ENCODE results near the gene PRR30. TPM values are rescaled to one million over a fixed set of nuclear protein-coding genes. Genes with fewer than 3 reads are reported as not detected.

PRR30 gene
- total and polyA plus RNA-seq, 2 of the 4 experiments (the other 2 are of a cell fraction): not detected

- H4K5ac ChIP-seq (ENCODE audit: low read depth, low read length): no peak overlapping the region
- BruUV-seq (replicated peaks): no TSS peak
- no peaks in the 10 kb centered on the region for H3K9me1 ChIP-seq (ENCODE audit: insufficient read depth, low read length)
- H3K4me3 ChIP-seq (ENCODE audit: insufficient read depth, low read depth, low read length): no peak overlapping the region
- H2AK9ac ChIP-seq (replicated peaks; ENCODE audit: low read depth, low read length, poor library complexity): no peak overlapping the region
- no peak overlapping the region for H3K56ac ChIP-seq (ENCODE audit: extremely low read depth, insufficient read depth, low read length)
- H3K4me1 ChIP-seq (ENCODE audit: control insufficient read depth, insufficient read depth, low read length): peaks cover 13% of the 10 kb centered on the region
- no peak overlapping the region for H2AK5ac ChIP-seq (ENCODE audit: low read depth, low read length)
- DNase-seq (no peak), ATAC-seq (ENCODE audit: low read depth) (no peak)
- ChIA-PET CTCF (interaction anchor here (1.0 kb wide), 1 partner anchor 17 kb away, joined by 3 read pairs; no protein-coding TSS in a partner anchor), POLR2A (ENCODE audit: unreplicated experiment) (no interaction called here)
- H3K18ac ChIP-seq (ENCODE audit: low read depth, low read length): no peak overlapping the region
- H3K27me3 ChIP-seq (ENCODE audit: control insufficient read depth, insufficient read depth, low read length): peaks cover 20% of the 10 kb centered on the region
- no peak overlapping the region for H2AFZ ChIP-seq (replicated peaks; ENCODE audit: low read length, poor library complexity)
- no peak overlapping the region for H3K14ac ChIP-seq (replicated peaks; ENCODE audit: low read depth, low read length)
- no peak overlapping the region for H2BK120ac ChIP-seq (ENCODE audit: low read depth, low read length)
- no peak for TF ChIP-seq FOS (IDR thresholded peaks at IDR 0.05; ENCODE audit: low read depth, low read length)
- no peak for TF ChIP-seq CTCF (conservative IDR thresholded peaks at IDR 0.05; ENCODE audit: low read depth, low read length)
- TF ChIP-seq CHD1 (IDR thresholded peaks at IDR 0.05; ENCODE audit: low read depth, low read length): no peak
- no peak for TF ChIP-seq NFE2L2 (IDR thresholded peaks at IDR 0.05; ENCODE audit: low read depth, low read length)
- no peak for TF ChIP-seq USF2 (IDR thresholded peaks at IDR 0.05; ENCODE audit: low read depth, low read length)
- no peak for TF ChIP-seq POLR2A (IDR thresholded peaks at IDR 0.05; ENCODE audit: low read depth, low read length)
- TF ChIP-seq SMC3 (IDR thresholded peaks at IDR 0.05; ENCODE audit: low read depth, low read length): no peak
- TF ChIP-seq MXI1 (IDR thresholded peaks at IDR 0.05; ENCODE audit: borderline replicate concordance, low read depth, low read length): no peak
- H4K8ac ChIP-seq (ENCODE audit: low read depth in 2 of 2, low read length in 2 of 2): no peak overlapping the region
- H4K20me1 ChIP-seq (ENCODE audit: insufficient read depth, low read length): no peaks in the 10 kb centered on the region
- no peak overlapping the region for H4K91ac ChIP-seq (ENCODE audit: insufficient read depth, low read depth, low read length)
- no peak overlapping the region for H3K27ac ChIP-seq (ENCODE audit: insufficient read depth, low read length)
- no peaks in the 10 kb centered on the region for H3K79me1 ChIP-seq (ENCODE audit: low read depth in 1 of 2, low read length in 2 of 2)
- no peak overlapping the region for H3K4me2 ChIP-seq (ENCODE audit: low read depth, low read length)
- H2BK5ac ChIP-seq (ENCODE audit: low read depth, low read length, poor library complexity, severe bottlenecking): no peak overlapping the region
- H3K9ac ChIP-seq (ENCODE audit: low read depth, low read length): no peak overlapping the region
- dilution Hi-C loops (cut with HindIII; ENCODE audit: low sequenced_read_pairs, unreplicated experiment) (no loop called here), intact Hi-C loops (cut with micrococcal nuclease) (loop anchor here (5.0 kb wide), 1 partner anchor 224 kb away; no protein-coding TSS in a partner anchor), in situ Hi-C loops (cut with MboI; ENCODE audit: low sequenced_read_pairs) (no loop called here)
- WGBS, 2 experiments (ENCODE audit: extremely low coverage in 2 of 2, insufficient read length in 1 of 2): 80% methylated on average over 1 of the region's 6 CpGs; no CpG with 5 or more reads in 1 of the 2 experiments
- H2BK15ac ChIP-seq (ENCODE audit: low read depth, low read length): no peak overlapping the region
- no peak overlapping the region for H3K23ac ChIP-seq (ENCODE audit: low read depth, low read length)
- peaks cover 2% of the 10 kb centered on the region; the same call in 1 of the 2 replicates for H3K9me3 ChIP-seq (ENCODE audit: control insufficient read depth, insufficient read depth, low read length)
- no peak overlapping the region; the same call in 1 of the 2 replicates for H2BK20ac ChIP-seq (ENCODE audit: low read depth, low read length)
- no peak overlapping the region for H3K4ac ChIP-seq (ENCODE audit: low read depth, low read length)
- H3K36me3 ChIP-seq (ENCODE audit: control insufficient read depth, insufficient read depth, low read length): no peaks in the 10 kb centered on the region
These were observed 47.6 kb upstream of the PRR30 start for GRCh38 chr2:27186613-27187345.

Data from IMR-90 (cell line).